ENCODE results near the gene SMIM36.
"Not testable (repeated sequence)": the region's sequence is repeated elsewhere in the genome, so short reads cannot be mapped to it uniquely, and the experiment has no call there.

The SMIM36 gene

GRCh38 chr17:55433029-55433628 is 78.1 kb downstream of the SMIM36 start:
- FAIRE-seq: no peak

- FAIRE-seq: no peak
Measured at GRCh38 chr17:55432358-55433028, 78.8 kb downstream of the SMIM36 start.

- FAIRE-seq: not testable (repeated sequence)
Measured at GRCh38 chr17:55431914-55432313, 79.3 kb downstream of the SMIM36 start.

- no peak for FAIRE-seq
Measured at GRCh38 chr17:55430541-55431288, 80.5 kb downstream of the SMIM36 start.

GRCh38 chr17:55427587-55427882 is 83.7 kb downstream of the SMIM36 start:
- FAIRE-seq: no peak

GRCh38 chr17:55426851-55427586 is 84.2 kb downstream of the SMIM36 start:
- no peak for FAIRE-seq

- no peak for FAIRE-seq
Measured at GRCh38 chr17:55424893-55425540, 86.2 kb downstream of the SMIM36 start.

GRCh38 chr17:55423535-55423934 is 87.7 kb downstream of the SMIM36 start:
- no peak for FAIRE-seq

- not testable (repeated sequence) for FAIRE-seq
Measured at GRCh38 chr17:55422828-55423164, 88.5 kb downstream of the SMIM36 start.

- FAIRE-seq: no peak
Measured at GRCh38 chr17:55421179-55421934, 89.9 kb downstream of the SMIM36 start, which contains the start of gene MMD. Gene MMD, minus strand, starts transcription at chr17:55421835. Its CDS starts 140 bp downstream, at chr17:55421695.

- no peak for FAIRE-seq
Measured at GRCh38 chr17:55420776-55421178, 90.5 kb downstream of the SMIM36 start.

- FAIRE-seq: no peak
Measured at GRCh38 chr17:55420067-55420775, 91.0 kb downstream of the SMIM36 start.

GRCh38 chr17:55418369-55419268 is 92.6 kb downstream of the SMIM36 start:
- no peak for FAIRE-seq

GRCh38 chr17:55417411-55418268 is 93.6 kb downstream of the SMIM36 start:
- FAIRE-seq: no peak

- FAIRE-seq: no peak
Measured at GRCh38 chr17:55416470-55417052, 94.7 kb downstream of the SMIM36 start.

- FAIRE-seq: no peak
Measured at GRCh38 chr17:55416000-55416399, 95.3 kb downstream of the SMIM36 start.

- FAIRE-seq: no peak
Measured at GRCh38 chr17:55414983-55415382, 96.3 kb downstream of the SMIM36 start.

- no peak for FAIRE-seq
Measured at GRCh38 chr17:55413825-55414489, 97.3 kb downstream of the SMIM36 start.

GRCh38 chr17:55411463-55411855 is 99.8 kb downstream of the SMIM36 start:
- no peak for FAIRE-seq

Data from TTC549 (cell line).